Measurements from ENCODE around the gene ZBTB1.
"Not testable (repeated sequence)": the region's sequence is repeated elsewhere in the genome, so short reads cannot be mapped to it uniquely, and the experiment has no call there.

Gene ZBTB1

GRCh38 chr14:64500088-64500487 is 4.5 kb upstream of the ZBTB1 start:
- DNase-seq: no peak

DNA sequence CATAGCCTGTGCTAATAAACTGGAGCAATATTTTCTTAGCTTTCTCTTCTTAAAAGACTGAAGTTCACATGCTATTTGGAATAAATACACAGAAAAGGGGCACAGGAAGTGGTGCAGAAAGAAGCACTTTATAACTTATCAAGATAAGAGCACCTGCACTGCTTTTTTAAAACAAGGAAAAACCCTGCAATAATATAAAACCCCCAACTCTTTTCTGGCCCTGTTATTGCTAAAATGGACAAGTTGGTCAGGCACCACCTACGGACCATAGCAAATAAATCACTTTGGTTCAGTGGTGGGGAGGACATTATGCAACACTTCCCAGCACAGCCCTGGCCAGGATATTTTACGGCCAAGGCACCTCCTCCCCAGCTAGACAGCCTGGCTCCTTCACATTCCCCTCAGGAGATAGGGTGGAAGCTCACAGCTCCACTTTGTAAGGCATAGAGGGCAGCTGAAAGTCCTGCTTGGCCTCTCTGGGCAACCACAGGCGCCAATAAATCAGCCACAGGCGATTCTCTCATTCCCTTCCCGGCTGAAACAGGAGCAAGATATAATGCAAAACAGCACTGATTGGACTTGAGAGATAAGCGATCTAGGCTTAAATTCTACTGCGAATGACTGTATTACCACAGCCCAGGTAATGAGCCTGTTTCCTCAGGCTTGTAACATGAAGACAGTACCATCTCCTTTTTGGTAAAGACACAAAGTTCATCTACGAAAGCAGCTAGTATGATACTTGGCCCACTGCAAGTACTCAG is 3.0 kb upstream of the ZBTB1 start:
- DNase-seq: peak; percentile 10

GRCh38 chr14:64502456-64502855 is 2.1 kb upstream of the ZBTB1 start:
- DNase-seq: peak; percentile 22

GRCh38 chr14:64502887-64503433 is 1.6 kb upstream of the ZBTB1 start:
- DNase-seq: peak; percentile 34

DNA sequence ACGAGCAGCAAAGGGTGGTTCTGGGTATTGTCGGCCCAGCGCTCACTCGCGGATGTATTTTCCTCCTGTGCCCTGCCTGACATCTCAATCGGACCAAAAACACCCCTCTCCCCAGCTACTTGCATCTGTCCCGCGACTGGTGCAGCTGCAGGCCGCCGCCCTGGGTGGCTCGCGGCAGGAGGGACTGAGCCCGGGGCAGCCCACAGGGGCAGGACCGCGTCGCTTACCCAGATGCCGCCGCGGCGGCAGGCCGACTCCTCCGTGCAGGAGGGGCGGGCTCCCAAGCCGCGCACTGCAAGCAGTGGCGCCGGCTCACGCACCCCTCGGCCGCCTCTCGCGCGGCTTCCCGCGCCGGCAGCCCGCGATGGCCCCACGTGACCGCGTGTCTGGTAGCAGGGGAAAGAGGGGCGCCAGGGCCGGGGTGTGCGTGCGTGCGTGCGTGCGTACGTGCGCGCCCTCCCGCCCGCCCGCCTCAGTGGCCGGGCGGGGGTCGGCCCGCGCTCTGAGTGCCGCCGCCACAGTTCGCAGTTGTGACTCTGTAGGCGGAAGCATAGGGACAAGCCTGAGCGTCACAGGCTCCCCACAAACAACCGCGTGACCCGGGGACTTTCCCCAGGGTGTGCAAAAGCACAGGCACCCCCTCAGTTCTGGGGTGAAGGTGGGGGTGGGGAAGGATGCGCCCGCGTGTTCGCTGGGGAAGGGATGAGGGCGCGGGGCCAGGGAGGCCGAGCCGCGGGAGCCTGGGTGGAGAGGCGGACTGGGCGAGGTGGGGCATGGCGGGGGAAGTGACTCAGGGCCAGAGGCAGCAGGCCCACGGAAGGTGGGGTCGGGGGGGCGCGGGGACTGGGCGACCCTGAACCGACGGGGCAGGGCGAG is 898 bp upstream of the ZBTB1 start, which contains the start of gene ZBTB25:
ZBTB25 (minus strand) TSS at position 405 of the 876 bp plus-strand sequence. CDS start 13,305 bp downstream, outside the sequence.
- DNase-seq: peak; percentile 88

GRCh38 chr14:64504897-64505794 is 576 bp downstream of the ZBTB1 start:
- peak; percentile 90 for DNase-seq

DNA sequence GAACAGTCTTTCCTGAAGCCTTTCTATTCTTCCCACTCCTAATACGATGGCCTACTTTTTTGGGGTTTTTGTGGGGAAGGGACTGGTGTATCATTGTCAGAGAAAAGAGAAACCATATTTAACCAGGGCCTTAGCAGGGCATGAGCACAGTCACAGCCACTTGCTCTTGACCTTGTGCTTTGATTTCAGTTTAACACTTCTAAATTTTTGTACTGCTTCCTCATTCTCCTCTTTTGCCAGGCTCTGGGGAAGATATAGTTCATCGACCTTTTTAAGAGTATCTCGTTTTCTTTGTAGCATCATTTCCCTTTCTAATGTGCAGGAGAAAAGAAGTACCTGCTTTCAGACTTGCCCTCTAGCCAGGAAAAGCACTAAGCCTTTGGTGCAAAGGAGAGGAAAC is 2.2 kb downstream of the ZBTB1 start:
- peak; percentile 10 for DNase-seq

- DNase-seq: peak; percentile 17
Measured at GRCh38 chr14:64507376-64508156, 3.0 kb downstream of the ZBTB1 start.

DNA sequence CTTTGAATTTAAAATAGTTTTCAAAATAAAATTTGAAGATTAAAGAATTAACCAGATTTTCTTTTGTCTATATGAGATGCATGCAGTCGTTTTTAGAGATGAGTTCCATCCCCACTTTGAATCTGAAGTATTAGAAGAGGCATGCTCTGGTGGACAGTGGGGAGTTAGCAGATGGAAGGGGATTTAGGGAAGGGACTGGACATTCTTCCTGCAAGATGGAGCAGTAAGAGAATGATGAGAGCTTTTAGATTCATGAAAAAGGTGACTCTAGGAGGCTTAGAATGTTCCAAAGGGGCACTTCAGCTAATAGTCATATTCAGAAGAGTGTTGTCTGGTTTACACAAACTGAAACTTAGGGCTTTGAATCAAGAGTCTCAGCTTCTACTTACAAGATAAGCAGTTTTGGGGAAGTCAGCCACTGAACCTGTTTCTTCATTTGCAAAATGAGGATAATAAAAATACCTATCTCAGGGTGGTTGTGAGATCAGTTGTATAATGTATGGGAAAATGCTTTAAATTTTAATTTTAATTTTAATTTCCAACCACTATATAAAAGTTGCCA is 3.7 kb downstream of the ZBTB1 start:
- peak; percentile 26 for DNase-seq

DNA sequence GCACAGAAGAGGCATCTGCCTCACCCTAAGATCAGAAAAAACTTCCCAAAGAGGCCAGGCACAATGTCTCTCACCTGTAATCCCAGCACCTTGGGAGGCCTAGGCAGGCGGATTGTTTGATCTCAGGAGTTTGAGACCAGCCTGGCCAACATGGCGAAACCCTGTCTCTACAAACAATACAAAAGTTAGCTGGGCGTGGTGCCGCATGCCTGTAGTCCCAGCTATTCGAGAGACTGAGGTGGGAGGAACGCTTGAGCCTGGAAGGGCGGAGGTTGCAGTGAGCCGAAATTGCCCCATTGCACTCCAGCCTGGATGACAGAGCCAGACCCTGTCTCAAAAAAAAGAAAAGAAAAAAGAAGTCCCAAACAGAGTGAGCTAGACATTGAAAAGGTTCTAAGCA is 4.5 kb downstream of the ZBTB1 start:
- no peak for DNase-seq

- DNase-seq: peak; percentile 68
Measured at GRCh38 chr14:64510825-64511671, 6.5 kb downstream of the ZBTB1 start.

- no peak for DNase-seq
Measured at GRCh38 chr14:64513271-64513670, 8.7 kb downstream of the ZBTB1 start.

- no peak for DNase-seq
Measured at GRCh38 chr14:64515053-64515452, 10.5 kb downstream of the ZBTB1 start.

- DNase-seq: no peak
Measured at GRCh38 chr14:64516969-64517368, 12.4 kb downstream of the ZBTB1 start.

- DNase-seq: not testable (repeated sequence)
Measured at GRCh38 chr14:64517667-64518066, 13.1 kb downstream of the ZBTB1 start.

DNA sequence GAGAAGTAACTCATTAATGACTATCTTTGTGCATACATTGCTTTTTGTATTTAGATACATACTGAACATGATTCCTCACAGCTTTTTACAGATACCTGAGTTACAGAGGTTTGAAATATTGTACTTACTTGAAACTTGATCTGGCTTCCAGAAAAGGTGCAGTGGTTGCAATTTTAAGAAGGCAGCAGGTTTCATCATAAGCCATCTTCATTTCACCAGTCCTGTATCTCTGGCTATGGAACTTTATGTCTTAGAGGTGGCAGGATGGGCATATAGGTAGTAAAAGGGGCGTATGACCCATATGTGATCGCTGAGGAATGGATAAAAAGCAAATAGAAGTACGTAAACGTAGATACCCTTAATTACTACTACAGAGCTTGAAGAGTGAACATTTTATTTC is 13.7 kb downstream of the ZBTB1 start:
- no peak for DNase-seq

GRCh38 chr14:64520699-64521098 is 16.1 kb downstream of the ZBTB1 start:
- DNase-seq: no peak

DNA sequence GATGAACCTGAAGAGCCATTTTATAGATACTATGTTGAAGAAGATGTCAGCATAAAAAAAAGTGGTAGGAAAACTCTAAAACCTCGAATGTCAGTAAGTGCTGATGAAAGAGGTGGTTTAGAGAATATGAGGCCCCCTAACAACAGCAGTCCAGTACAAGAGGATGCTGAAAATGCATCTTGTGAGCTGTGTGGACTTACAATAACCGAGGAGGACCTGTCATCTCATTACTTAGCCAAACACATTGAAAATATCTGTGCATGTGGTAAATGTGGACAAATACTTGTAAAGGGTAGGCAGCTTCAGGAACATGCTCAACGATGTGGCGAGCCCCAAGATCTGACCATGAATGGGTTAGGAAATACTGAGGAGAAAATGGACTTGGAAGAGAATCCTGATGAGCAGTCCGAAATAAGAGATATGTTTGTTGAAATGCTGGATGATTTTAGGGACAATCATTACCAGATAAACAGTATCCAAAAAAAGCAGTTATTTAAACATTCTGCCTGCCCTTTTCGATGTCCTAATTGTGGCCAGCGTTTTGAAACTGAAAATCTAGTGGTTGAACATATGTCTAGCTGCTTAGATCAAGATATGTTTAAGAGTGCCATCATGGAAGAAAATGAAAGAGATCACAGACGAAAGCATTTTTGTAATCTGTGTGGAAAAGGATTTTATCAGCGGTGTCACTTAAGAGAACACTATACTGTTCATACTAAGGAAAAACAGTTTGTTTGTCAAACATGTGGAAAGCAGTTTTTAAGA is 18.2 kb downstream of the ZBTB1 start:
- DNase-seq: no peak

GRCh38 chr14:64525354-64525753 is 20.8 kb downstream of the ZBTB1 start:
- DNase-seq: no peak

- no peak for DNase-seq
Measured at GRCh38 chr14:64531567-64531966, 27.0 kb downstream of the ZBTB1 start.

Measured in RPMI8226 (cell line).